ENCODE measurements around the gene ATP5PF.
"Not testable (repeated sequence)": the region's sequence is repeated elsewhere in the genome, so short reads cannot be mapped to it uniquely, and the experiment has no call there.

Gene ATP5PF

DNA sequence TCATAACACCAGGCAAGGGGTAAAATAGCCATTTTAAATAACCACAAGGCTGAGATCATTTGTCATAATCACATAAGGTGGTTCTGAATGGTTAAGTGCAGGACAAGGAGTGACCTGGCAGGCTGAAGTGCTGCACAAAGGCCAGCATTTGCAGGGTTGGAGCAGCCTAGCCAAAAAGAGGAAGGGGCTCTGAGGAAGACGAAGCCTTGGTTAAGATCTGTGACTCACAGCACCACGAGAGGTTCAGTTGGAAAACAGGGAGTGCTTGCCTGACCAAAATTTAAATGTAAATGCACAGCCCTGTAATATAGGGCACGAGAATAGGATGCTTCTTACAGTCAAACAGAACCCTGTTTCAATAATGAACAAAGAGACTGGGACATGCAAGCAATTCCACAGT, 12.1 kb downstream of the ATP5PF start:
- no peak for DNase-seq

DNA sequence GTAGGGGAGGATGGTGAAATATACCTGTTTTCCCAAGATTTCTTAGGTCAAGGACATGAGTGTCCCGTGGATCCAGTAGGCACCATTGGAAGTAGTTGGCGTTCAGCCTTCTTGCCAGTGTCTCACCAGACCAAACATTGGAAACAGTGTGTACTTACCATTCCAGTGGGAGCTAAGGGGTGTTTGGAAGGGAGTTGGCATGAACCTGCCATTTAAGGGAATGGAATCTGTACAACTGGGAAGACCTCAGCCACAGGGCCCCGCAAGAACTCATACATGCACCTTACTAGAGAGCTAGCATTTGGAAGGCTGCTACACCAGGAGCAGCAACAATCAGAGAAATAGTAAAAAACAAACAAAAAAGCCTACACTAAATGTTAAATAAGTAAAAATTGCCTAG, 12.7 kb downstream of the ATP5PF start:
- no peak for DNase-seq

DNA sequence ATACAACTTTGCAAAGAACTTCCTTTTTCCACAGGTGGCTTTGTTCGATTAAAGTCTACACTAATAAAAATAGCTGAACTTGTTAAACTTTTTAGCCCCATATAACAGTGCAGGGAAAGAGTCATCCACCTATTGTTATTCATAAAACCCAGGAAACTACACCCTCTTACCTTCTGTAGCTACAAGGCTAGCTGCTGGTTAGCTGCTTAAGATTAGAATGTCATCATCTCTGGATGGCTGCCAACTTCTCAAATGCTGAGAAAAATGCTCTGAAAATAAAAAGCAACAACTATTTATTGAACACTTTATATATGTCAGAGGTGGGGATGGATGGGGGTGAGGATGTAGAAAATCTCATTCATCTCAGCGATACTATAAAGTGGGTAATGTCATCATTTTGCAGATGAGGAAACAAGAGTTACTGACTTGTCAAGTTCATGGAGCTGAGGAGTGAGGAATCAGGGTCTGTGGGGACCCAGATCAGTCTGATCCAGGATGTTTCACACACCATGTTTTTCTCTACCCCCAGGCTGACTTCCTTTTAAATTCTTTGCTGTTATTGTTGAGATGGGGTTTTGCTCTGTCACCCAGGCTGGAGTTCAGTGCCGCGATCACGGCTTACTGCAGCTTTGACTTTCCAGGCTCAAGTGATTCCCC, 17.1 kb downstream of the ATP5PF start:
- no peak for DNase-seq

DNA sequence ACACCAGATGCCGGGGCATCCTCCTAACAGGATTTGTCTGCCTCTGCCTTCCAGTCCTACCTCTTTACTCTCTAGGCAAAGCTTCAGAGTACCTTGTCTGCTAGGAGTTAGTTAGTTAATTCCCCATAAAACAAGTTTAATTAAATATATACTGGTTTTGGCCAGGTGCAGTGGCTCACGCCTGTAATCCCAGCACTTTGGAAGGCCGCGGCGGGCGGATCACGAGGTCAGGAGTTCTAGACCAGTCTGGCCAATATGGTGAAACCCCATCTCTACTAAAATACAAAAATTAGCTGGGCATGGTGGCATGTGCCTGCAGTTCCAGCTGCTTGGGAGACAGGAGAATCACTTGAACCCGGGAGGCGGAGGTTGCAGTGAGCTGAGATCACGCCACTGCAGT, 20.6 kb downstream of the ATP5PF start:
- DNase-seq = not testable (repeated sequence)

DNA sequence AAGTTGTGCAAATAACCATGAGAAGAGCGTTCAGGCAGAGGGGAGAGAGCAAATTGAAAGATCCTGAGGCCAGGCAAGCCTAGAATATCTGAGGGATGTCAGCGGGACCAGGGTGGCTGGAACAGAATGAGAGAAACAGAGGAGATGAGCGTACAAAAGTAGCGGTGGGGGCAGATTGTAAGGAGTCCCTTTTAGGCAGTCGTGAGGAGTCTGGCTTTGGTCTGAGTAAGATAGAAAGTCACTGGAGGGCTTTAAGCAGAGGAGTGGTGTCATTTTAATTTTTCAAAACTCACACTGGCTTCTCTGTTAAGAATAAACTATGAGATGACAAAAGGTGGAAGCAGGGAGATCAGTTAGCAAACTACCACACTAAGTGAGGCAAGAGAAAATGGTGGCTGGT, 24.2 kb downstream of the ATP5PF start:
- DNase-seq = no peak

DNA sequence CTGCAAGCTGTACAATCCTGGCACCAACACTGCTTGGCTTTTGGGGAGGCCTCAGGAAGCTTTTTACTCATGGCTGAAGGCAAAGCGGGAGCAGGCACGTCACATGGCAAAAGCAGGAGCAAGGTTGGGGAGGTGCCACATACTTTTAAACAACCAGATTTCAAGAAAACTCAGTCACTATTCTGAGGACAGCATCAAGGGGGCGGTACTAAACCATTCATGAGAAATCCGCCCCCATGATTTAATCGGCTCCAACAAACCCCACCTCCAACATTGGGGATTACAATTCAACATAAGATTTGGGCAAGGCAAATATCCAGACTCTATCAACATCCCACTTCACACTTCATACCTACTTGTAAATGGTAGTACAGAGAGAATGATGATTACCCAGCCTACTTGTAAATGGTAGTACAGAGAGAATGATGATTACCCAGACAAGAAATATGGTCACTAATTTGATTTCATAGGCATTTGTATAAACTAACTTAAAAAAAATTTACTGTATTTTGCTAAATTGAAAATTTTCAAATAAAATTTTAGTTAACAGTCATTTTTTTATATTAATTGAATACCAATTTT, 24.9 kb downstream of the ATP5PF start:
- no peak for DNase-seq

DNA sequence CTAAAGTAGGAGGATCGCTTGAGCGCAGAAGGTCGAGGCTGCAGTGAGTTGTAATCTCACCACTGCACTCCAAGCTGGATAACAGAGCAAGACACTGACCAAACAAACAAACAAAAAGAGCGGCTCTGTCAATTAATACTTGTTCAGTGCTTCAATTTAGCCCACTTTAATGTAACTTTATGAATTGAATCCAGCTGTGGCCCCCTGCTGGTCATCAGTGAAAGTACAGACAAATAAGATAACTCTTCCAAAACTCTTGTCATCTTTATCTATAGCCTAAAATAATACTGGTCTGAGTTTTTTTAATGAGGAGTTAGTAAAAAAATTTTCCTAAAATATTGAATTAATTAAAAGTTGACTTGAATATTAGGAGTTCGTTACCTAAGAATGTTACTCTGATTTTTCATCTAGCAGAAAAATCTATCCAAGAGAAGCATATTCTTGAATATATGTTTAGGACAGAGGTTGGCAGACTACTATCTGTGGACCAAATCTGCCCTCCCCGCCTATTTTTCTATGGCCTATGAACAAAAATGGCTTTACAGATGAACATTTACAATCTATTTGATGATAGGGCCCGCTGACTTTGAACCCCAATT, 26.1 kb downstream of the ATP5PF start:
- DNase-seq = peak in 3 of 14 donors; percentile 0 to 10 (median 1)

DNA sequence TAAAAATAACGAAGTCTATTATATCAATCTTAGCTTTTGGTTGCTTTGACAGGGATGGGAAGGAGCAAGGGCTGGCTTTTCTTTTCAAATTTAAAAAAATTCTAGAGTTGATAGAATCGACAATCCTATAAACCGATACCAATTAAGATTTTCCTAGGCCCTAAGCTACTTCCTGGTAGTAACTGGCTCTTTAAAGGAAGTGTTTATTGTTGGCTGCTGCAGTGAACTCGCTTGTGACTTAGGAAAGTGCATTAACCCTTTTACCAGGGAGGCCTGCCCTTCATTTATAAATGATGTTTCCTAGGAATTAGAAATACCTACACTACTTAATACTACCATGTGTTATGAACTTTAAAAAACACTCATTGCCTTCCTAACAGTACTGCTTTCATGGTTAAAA, 33.2 kb downstream of the ATP5PF start:
- DNase-seq = no peak

DNA sequence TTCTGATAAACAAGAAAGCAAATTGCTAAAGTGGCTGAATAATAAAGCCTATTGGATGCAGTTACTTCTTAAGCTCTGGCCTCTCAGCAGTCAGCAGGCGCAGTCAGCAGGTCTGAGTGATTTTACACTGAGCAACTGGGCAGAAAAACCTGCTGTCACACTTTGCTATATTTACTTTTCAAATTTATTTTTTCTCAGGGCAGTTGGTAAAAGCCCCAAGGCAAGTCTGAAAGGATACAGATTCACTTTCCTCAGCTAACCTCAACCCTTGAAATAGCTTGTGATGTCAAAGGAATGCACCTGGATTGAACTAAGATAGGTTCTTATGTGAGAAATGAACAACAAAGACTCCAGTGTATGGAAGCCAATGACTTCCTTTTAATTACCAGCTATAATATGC, 34.0 kb downstream of the ATP5PF start:
- no peak for DNase-seq

DNA sequence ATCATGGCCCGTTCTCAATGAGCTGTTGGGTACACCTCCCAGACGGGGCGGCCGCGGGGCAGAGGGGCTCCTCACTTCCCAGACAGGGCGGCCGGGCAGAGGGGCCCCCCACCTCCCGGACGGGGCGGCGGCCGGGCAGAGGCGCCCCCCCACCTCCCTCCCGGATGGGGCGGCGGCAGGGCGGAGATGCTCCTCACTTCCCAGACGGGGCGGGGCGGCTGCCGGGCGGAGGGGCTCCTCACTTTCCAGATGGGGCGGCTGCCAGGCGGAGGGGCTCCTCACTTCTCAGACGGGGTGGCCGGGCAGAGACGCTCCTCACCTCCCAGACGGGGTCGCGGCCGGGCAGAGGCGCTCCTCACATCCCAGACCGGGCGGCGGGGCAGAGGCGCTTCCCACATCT, 39.2 kb downstream of the ATP5PF start:
- not testable (repeated sequence) for DNase-seq

DNA sequence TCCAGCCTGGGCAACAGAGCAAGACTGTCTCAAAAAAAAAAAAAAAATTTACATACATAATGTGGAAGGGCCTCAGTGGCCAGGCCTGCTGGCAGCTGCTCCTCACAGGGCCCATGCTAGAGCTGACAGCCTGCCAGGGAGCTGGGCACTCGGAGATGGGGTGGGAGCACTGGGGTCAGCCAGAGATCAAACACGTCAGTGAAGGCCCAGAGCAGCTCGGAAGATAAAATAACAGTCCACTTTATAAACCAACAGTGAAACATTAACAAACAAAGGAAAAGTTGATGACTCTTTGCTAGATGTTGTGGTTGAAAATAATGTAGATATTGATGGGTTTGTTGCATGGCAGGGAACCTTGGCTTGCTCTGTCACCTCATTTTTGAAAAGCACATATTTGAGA, 42.7 kb downstream of the ATP5PF start:
- DNase-seq = no peak

DNA sequence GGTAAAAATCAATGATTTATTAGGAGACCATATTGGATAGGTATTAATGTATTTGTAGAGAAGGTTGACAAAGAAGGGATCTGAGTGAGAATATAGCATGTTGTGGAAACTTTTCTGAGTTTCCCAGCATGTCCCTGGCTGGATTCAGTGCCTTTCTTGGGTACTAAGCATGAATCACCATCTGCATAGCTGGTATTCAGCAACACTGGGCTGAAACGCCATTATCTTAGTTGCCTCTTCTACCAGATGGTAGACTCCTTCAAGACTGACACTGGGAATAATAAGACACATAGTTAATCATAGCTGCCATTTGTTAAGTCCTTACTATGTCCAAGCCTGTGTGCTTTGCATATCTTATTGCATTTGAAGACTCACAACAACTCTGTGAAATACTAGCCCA, 45.5 kb downstream of the ATP5PF start:
- DNase-seq = no peak

DNA sequence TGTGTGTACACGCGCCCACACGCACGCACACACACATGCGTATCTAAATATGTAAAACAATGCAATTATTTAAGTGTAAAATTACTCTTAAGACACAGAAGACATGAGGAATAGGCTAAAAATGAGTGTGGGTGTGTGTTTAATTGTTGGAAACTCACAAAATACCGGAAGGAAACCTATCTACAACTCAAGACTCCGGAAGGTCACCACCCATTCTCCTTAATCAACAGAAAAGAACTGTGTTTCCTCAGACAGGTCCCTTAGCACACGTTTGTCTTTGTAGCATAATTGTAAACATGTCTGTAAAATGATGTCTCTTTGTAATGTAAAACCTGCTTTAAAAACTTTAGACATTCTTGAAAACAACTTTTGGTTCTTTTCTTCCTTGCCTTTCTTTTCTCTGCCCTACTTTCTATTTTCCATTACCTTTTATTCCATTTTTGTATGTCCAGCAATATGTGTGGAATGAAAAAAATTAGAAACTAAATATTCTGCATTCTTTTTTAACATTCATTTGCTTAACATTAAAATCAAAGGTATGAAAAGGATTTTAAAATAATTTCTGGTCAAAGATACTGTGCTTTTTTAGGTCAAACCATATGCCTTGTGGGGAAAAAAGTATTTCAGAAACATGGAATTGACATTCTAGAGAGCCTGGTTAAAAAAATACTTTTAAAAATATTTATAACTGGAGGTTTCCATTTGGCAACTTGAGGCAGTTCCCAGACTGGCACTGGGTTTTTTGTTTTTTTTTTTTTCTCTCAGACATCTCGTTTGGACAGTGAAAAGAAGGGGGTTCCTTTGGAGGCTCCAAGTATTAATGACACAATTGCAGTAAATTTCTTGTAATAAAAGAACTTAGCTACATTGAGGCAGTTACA, 46.2 kb downstream of the ATP5PF start:
- no peak for DNase-seq

DNA sequence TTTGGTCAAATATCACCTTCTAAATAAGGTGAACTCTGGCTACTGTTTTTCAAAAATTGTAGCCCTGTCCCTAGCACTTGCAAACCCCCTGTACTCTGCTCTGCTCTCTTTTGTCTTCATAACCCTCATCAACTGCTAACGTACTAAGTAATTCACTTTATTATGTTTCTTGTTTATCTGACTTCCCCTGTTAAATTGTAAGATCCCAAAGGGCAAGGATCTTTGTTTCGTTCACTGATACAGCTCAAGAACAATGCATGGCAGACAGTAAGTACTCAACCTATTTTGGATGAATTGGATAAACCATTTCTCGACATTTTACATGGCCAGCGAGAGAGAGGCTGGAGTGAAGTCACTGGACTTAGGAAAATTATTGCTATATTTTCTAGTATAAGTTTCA, 46.9 kb downstream of the ATP5PF start:
- no peak for DNase-seq

DNA sequence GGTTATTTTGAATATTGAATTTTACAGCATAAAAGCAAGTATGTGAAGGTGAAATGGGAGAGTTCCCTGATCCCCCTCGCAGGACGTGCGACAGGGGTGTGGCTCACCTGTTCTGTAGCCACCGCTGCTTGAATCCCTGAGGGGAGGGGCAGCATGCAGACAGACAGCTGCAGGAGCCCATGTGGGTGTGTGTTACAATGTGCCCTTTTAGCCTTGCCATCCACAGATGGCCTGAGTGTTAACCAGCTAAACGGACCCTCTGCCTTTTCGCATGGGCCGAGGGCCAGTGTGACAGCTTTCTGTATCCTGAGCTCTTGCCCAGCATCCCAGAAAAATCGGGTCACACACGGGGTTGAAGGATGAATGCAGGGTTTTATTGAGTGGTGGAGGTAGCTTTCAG, 52.3 kb downstream of the ATP5PF start:
- no peak for DNase-seq

DNA sequence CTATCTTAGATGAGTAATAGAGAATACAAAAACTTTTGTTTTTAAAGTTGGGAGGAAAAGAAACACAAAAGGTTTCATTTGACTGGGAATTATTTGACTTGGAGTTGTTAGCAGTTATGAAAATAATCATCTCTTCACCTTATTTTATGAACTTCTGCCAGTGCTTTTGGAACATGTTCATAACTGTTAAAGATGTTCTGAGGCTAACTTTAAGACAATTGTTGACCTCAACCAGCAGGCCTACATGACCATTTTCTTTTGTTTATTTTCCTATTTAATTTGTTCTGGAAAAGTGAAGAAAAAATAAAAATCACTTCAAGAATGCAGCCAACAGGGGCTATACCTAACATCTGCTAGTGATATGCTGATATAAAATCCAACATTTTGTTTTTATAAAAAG, 58.3 kb downstream of the ATP5PF start:
- no peak for DNase-seq

Data from C1 segment of cervical spinal cord (tissue), 14 donors.